ENCODE results near the gene FARP1.

The FARP1 gene

DNA sequence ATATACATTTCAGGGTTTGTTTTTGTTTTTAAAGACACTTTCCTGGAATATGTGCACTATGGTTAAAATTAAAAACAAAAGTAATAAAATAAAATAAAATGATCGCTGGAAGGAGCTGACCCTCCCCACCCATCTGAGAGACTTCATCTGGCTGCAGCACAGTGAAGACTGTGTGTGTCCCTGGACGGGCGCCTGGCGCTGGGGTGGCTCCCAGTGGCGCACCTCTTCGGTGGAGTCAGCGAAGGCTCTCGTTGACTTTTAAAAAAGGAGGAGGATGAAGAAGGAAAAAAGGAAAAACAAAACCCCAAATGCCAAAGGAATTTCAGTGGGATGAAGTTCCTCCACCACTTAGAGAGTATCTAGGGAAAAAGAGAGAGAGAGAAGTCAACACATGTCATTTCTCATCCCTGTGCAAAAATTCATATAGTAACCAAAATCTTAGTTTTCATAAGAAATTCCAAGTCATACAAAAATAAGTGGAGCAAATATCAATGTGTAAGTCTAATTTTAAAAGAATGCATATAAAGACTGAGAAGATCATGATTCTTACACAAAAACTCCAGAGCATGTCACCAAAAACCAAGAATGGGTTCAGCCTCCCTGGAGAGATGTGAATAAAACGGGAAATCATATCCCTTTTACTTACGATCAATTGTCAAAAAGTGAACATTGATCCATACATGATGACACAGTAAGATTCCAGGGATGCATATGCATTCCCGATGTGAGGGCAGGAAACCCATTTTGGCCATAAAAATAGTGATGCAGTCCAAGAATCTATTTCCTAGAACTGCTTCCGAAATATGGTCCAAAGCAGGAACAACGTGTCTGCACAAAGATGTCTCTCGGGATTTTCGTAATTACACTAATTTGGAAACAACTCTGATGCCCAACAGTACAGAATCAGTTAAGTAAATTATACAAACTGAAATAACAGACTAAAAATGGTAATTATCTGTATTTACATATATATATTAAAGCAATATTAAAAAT is 310.3 kb downstream of the FARP1 start:
- DNase-seq = no peak

DNA sequence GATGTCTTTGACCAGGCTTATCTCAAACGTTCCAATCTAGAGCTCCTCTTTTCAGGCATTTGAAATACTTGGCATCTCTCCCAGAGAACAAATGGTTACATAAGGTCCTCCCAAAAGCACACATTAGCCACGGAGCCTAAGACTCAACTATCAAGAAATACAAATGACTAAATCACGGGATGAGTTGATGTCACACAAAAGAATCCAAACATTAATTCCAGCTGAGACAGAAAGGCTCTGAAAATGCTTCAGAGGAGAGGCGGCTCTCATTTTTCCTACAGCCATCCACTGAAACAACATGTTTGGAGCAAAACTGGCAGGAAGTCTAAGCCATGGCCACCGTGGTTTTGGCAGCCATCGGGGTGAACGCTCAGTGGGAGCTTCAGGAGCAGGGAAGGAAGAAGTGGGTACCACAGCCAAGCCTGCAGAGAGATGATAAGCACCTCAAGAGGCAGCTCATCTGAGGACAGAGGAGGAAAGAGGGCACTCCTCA is 311.5 kb downstream of the FARP1 start:
- no peak for DNase-seq

- DNase-seq = no peak
Observed at GRCh38 chr13:98456413-98456845, 313.5 kb downstream of the FARP1 start.

DNA sequence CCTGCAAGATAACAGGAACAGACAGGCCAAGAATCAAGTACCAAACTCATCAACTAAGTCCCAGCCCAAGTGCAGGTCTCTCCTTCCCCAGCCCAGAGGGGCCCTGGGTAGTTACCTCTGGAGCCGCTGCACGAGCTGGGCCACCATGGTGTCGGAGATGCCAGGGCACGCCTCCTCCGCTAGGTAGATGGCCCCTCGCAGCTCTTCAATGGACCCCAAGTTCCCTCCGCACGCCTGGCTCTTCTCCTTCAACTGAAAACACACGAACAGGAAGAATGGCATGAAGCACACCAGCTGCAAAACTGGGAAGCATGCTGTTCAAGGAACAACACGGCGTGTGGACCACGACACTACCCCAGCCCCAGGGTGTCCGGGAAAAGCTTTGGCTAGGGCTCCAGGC is 314.2 kb downstream of the FARP1 start:
- DNase-seq = no peak

DNA sequence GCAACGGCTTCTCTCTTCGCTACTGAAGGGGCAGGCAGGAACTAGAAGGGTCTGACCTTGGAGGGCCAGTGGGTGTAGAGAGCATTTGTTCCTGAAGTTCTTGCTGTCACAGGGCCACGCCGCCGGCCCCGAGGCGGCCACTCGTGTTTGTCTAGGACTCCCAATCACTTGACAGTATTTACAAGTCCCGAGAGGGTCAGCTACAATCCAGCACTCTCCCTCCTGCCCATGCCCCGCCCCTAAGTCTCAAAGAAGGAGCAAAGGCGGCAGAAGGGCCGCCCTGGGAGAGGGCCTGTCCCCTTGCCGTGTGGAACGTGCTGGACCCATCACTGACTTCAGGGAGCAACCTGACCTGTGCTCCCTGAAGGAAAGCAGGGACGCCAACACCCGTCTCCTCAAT is 315.5 kb downstream of the FARP1 start:
- DNase-seq = no peak

DNA sequence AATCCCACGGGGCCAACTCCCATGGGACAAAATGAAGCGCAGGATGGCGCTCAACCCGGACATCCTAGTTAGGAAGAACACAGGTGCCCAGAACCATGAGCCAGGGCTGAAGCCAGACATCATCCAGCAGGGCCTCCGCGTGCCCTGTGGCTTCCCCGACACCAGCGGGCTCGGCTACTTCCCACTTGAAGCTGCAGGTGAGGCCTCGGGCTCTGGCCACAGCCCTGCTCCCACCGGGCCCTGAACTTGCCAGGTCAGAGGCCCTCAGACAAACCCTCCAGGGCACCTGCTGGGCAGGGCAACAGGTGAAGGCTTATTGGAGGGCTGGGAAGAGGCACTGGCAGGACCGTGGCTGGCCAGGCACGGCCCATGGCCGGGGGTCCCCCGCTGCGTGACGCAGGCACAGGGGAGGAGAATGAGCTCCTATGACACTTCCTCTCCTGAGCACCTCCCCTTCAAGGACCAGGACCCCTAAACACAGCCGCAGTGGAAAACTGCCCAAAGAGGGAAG is 316.3 kb downstream of the FARP1 start:
- no peak for DNase-seq

DNA sequence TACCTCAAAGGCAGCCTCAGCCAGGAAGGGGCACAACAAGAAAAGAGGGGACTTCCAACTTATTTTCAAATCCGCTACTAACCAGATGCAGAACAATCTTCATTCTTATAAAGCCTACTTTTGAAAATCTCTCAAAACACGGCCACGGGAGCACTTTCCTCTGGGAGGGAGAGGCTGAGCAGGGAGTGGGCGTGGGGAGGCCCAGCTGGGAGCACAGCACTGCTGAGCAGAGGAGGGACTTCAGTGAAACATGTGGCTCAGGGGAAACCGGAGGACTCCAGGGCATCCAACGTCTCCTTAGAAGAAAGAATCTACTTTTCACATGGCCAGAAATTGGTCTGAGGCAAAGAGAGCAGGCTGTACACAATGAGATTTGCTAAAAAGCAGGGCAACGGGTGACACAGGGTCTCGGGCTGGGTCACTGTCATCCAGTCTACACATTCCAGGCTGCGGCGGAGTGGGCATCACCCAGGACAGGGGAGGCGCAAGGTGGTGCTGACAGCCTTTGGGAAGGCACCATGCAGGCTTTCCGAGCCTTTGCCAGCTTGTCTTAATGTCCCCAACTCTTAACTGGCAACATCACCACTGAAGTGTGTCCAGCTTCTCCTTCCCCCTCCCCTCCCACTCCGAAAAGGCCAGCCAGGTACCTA is 317.0 kb downstream of the FARP1 start:
- DNase-seq = no peak

DNA sequence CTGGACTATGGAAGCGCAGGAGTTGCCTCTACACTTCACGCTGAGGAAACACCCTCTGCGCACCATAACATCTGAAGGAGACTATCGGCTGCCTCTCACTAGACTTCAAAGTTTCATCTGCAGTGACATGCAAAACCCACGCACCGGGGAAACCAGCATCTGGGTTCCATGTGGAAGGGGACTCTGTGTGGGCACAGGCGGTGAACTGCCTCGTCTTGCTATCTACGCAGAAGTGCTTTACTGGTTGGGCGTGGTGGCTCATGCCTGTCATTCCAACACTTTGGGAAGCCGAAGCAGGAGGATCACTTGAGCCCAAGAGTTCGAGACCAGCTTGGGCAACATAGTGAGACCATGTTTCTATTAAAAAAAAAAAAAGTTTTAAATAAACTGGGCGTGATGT is 317.6 kb downstream of the FARP1 start:
- no peak for DNase-seq

- DNase-seq = no peak
Observed at GRCh38 chr13:98461486-98462240, 318.8 kb downstream of the FARP1 start.

DNA sequence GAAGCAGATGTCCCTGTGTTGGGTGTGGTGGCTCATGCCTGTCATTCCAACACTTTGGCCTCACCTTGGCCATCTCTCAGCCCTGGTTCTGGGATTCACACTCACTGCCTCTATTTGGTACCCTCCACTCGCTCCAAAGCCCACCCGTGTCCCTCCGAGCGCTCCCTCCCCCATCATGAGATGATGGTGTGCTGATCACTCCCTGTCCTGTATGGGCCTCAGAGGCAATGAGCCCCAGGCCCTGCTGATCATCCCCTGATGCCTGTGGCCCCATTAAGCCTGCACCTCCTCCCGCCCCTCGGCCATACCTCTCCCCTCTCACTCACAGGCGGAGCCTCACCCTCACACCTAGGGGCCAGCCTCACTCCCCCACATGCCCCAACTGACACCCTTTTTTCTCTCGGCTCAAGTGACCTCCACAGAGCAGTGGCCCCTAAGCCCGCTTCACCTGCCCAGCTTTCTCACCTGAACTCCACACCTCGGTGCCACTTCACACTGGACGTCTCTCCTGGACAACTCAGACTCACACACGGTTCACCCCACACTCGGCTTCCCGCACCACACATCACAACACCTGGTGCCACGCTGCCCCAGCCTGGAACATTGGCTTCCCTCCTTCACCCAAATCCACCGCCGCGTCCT is 319.5 kb downstream of the FARP1 start:
- DNase-seq = no peak

GRCh38 chr13:98462946-98463345 is 320.1 kb downstream of the FARP1 start:
- DNase-seq = no peak

DNA sequence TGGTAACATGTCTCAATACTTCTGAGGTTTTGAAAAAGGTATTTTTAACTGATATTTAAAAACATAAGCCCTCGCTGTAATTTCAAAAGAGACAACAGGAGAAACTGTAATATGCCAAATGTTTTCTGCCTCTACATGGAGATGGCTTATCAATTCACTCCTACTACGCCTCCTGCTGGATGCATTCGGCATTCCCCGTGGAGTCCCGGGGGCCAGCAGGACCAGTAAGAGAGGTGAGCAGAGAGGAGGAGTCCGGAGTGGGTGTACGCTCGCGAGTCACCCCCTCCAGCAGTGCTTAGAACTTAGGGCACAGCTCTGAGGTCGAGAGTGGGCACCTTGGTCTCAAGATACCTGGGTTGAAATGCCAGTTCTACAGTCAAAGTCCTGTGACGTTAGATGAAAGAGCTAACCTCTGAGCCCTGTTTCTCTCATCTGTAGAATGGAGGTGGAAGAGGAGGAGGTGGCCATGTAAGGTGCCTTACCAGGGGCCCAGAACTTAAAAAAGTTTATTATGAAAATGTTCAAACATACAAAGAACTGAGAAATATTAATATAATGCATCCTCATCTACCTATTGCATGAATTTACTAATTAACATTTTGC is 323.8 kb downstream of the FARP1 start:
- no peak for DNase-seq

DNA sequence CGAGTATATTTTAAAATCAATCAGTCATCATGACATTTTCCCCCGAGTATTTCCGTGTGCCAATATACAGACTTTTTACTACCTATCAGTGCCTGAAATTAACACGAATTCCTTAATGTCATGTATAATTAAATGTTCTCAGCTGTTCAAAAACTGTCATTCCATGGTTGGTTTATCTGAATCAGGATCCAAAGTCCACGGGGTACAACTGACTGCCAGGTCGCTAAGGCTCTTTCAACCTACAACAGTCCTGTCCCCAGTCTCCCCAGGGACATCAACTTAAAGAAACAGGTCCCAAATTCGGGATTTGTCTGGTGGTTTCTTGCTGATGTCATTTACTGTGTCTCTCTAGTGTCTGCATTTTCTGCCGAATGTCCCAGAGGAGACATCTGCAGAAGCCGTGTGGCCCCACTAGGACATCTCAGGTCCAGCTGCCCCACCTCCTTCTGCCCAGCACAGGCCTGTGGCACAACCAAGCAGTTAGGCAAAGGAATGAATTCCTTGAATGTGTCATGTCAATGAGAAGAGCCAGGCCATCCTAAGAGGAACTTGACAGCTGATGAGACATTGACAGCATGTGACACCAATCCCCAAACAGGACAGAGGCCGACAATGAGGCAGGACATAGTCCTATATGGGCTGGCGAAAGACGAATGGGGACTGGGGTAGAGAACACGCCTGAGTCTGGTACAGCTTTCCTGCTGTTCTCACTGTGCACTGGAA is 324.5 kb downstream of the FARP1 start:
- DNase-seq = no peak

DNA sequence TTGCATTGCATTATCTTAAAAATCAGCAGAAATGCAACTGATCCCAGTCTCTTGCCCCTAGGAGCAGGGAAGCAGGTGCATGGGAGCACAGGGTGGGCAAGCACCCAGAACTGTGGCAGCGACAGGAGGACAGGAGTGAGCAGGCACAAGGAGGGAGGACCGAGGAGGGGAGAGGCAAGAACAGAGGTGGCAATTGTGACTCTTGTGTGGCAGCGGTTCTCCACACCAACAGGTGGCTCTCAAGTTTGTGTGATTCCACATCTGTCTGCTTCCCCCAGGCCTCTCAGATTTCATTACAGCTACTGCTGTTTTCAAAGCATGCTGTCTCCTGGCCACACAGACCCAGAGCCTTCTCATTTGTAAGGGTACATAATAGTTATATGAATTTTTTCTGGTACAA is 325.5 kb downstream of the FARP1 start:
- no peak for DNase-seq

GRCh38 chr13:98468929-98469328 is 326.0 kb downstream of the FARP1 start:
- DNase-seq = no peak

GRCh38 chr13:98470920-98471319 is 328.0 kb downstream of the FARP1 start:
- DNase-seq = no peak

DNA sequence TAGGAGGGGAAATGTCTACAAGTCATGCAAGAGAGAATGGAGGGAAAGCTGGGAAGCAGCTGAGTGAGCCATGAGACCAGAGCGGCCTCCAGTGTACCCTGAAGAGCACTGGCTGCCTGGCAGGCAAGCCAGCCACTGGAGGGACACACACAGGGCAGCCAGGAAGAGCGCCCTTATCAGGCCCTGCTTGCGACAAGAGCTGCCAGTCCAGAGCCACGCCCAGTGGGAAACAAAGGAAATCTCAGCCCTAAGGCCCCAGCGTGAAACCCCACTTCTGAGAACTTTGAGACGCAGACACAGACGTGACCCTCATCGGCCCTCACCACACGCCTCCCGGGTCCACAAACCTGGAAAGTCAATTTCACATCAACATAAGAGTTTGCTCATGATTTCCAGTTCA is 329.0 kb downstream of the FARP1 start:
- no peak for DNase-seq

GRCh38 chr13:98473135-98473787 is 330.4 kb downstream of the FARP1 start:
- no peak for DNase-seq

- no peak for DNase-seq
Observed at GRCh38 chr13:98473788-98474144, 330.9 kb downstream of the FARP1 start.

DNA sequence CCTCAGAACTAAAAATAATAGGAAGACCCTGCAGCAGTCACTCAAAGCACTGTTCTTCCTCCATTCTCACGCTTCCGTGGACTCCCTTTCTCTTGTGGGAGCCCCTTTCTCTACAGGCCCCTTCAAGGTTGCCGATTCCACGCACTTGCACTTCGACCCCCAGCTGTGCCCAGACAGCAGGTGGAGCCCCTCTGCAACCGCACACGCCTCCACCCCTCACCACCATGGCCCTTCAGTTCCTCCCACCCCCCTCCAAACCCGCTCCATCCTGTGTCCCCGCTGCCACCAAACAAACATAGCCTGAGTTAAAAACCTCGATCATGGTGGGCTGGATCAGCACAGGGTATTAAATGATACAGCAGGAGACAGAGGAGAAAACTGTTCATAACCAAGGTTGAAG is 331.4 kb downstream of the FARP1 start:
- no peak for DNase-seq

GRCh38 chr13:98474761-98475160 is 331.9 kb downstream of the FARP1 start:
- DNase-seq = no peak
